ENCODE results near the gene TMEM186. TPM values are rescaled to one million over a fixed set of nuclear protein-coding genes. Genes with fewer than 3 reads are reported as not detected.
A peak's percentile ranks its signal among the peaks of the same experiment; 100 is the strongest.

TMEM186 gene
- total and polyA plus RNA-seq, 2 of the 8 experiments (the other 6 are each of a cell fraction or from before 2014, with no cell fraction given): 13.1 TPM

DNA sequence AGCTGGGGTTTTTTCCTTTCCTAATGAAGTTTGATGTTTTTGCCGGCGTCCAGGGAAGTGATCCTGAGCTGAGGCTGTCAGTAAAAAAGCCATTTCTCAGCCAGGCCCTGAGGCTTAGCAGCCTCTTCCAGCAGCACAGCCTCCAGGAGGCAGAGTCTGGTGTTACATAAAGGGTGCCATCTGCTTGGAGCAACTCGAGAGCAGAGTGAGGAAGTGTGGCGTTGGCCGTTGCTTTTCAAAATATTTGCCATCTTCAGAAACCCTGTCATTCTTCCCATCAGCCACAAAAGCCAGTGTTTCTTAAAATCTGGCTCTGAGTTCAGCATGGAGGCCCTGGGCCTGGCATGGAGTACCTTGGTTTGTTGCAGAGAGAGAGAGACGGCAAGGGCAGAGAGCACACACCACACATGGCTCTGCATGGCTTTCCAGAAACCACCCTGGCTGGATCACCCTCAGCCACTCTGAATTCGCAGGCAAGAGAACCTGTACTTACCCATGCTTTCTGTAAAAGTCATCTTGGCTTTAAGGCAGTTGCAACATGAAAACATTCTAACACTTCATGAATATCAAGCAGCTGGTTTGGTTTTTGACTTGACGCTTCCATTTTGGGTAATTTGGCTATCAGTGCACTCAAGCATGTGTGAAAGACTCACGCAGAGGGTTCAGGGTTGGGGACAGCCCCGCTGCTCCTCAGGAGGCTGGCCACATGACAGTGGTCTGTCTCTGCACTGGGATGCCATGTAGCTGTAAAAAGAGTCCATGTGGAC is 21.2 kb upstream of the TMEM186 start (continued):
- TF ChIP-seq CHD7 (IDR thresholded peaks at IDR 0.05; ENCODE audit: insufficient replicate concordance, low read length) (no peak), POLR2A (IDR thresholded peaks at IDR 0.05; ENCODE audit: control extremely low read depth in 1 of 2, low read depth in 2 of 2, low read length in 2 of 2) (no peak), RAD21 (IDR thresholded peaks at IDR 0.05 in 1 of 2, conservative IDR thresholded peaks at IDR 0.05 in 1 of 2; ENCODE audit: low read depth in 2 of 2, low read length in 2 of 2) (0 out of 4 replicates have a peak, but pooled peaks of 1 of the 2 experiments have one; percentile 9), BCL11A (IDR thresholded peaks at IDR 0.05; ENCODE audit: low read depth in 2 of 2, low read length in 2 of 2) (no peak), SAP30 (IDR thresholded peaks at IDR 0.05; ENCODE audit: insufficient read depth, insufficient replicate concordance, low read length) (no peak), KDM4A (IDR thresholded peaks at IDR 0.05; ENCODE audit: low read depth, low read length, severe bottlenecking) (no peak)

Data from H1 (cell line).